Fibroblast of mammary gland (primary cell): ENCODE results near the gene HSDL2.

ENCODE experiments used
- DNase-seq: peaks from one replicate; pipeline ENCODE4 v3.0.0-alpha.2; 2010; ENCODE audit warnings: low read depth
- H3K4me3 ChIP-seq: 2 replicates; pipeline ENCODE4 v1.5.1; 2011; ENCODE audit warnings: low read depth, mild to moderate bottlenecking, low read length, moderate library complexity; ENCODE audit not compliant: control insufficient read depth
- CTCF ChIP-seq: conservative IDR thresholded peaks from 2 replicates; pipeline ENCODE4 v1.5.1; 2011; ENCODE audit warnings: low read depth, low read length, inconsistent platforms; ENCODE audit not compliant: control insufficient read depth, insufficient read depth

HSDL2 gene

GRCh38 chr9:112473986-112474385 lies 94.1 kb downstream of the HSDL2 start:
- no peak overlapping the region for H3K4me3 ChIP-seq
- DNase-seq, result no peak
- no peak for TF ChIP-seq CTCF

GRCh38 chr9:112475318-112475717 lies 95.4 kb downstream of the HSDL2 start:
- no peak for TF ChIP-seq CTCF
- DNase-seq, result no peak
- no peak overlapping the region for H3K4me3 ChIP-seq

- TF ChIP-seq CTCF, result no peak
- no peak overlapping the region for H3K4me3 ChIP-seq
- DNase-seq, result no peak
Measured at GRCh38 chr9:112477330-112477729, 97.4 kb downstream of the HSDL2 start.

GRCh38 chr9:112479221-112479620 lies 99.3 kb downstream of the HSDL2 start:
- no peak overlapping the region for H3K4me3 ChIP-seq
- TF ChIP-seq CTCF, result no peak
- no peak for DNase-seq

GRCh38 chr9:112484607-112485006 lies 104.7 kb downstream of the HSDL2 start:
- no peak for TF ChIP-seq CTCF
- no peak for DNase-seq
- H3K4me3 ChIP-seq, result no peak overlapping the region

GRCh38 chr9:112485574-112485973 lies 105.7 kb downstream of the HSDL2 start:
- no peak for DNase-seq
- no peak for TF ChIP-seq CTCF
- H3K4me3 ChIP-seq, result no peak overlapping the region
